HG02610 (cell line): Measurements from ENCODE around the gene DGCR6.
"Not testable (repeated sequence)": the region's sequence is repeated elsewhere in the genome, so short reads cannot be mapped to it uniquely, and the experiment has no call there.

Experiments used
- ATAC-seq: cut with Tn5 transposase; IDR thresholded peaks from one replicate; pipeline ENCODE4 v1.9.1; 2021; ENCODE audit warnings: mild to moderate bottlenecking, moderate library complexity; ENCODE audit not compliant: unreplicated experiment

DGCR6 gene

GRCh38 chr22:18959741-18960140 lies 53.6 kb downstream of the DGCR6 start:
- not testable (repeated sequence) for ATAC-seq

GRCh38 chr22:18960166-18960820 lies 54.2 kb downstream of the DGCR6 start:
- not testable (repeated sequence) for ATAC-seq

- ATAC-seq = not testable (repeated sequence)
These were observed 55.1 kb downstream of the DGCR6 start for GRCh38 chr22:18961201-18961600.
